Measurements from ENCODE around the gene CRYBG2. TPM values are rescaled to one million over a fixed set of nuclear protein-coding genes. Genes with fewer than 3 reads are reported as not detected.

The CRYBG2 gene
- total RNA-seq, 1 donor = not detected

GRCh38 chr1:26287033-26287711 lies 66.8 kb downstream of the CRYBG2 start:
- no peak overlapping the region for H3K4me3 ChIP-seq (ENCODE audit: low read depth, low read length)
- no peak for DNase-seq (ENCODE audit: low read depth)
- TF ChIP-seq CTCF (IDR thresholded peaks at IDR 0.05; ENCODE audit: insufficient read depth, low read depth, low read length) = no peak

- no peak for TF ChIP-seq CTCF (IDR thresholded peaks at IDR 0.05; ENCODE audit: insufficient read depth, low read depth, low read length)
- H3K4me3 ChIP-seq (ENCODE audit: low read depth, low read length) = no peak overlapping the region
- DNase-seq (ENCODE audit: low read depth) = no peak
These were observed 67.9 kb downstream of the CRYBG2 start for GRCh38 chr1:26286064-26286416.

- H3K4me3 ChIP-seq (ENCODE audit: low read depth, low read length) = no peak overlapping the region
- DNase-seq (ENCODE audit: low read depth) = no peak
- TF ChIP-seq CTCF (IDR thresholded peaks at IDR 0.05; ENCODE audit: insufficient read depth, low read depth, low read length) = peak; percentile 53
These were observed 68.4 kb downstream of the CRYBG2 start for GRCh38 chr1:26285366-26286063.

GRCh38 chr1:26284597-26285347 lies 69.2 kb downstream of the CRYBG2 start:
- DNase-seq (ENCODE audit: low read depth) = peak; percentile 86
- H3K4me3 ChIP-seq (ENCODE audit: low read depth, low read length) = no peak overlapping the region
- peak; percentile 78 for TF ChIP-seq CTCF (IDR thresholded peaks at IDR 0.05; ENCODE audit: insufficient read depth, low read depth, low read length)

- H3K4me3 ChIP-seq (ENCODE audit: low read depth, low read length) = no peak overlapping the region
- no peak for TF ChIP-seq CTCF (IDR thresholded peaks at IDR 0.05; ENCODE audit: insufficient read depth, low read depth, low read length)
- no peak for DNase-seq (ENCODE audit: low read depth)
These were observed 69.9 kb downstream of the CRYBG2 start for GRCh38 chr1:26283871-26284596.

GRCh38 chr1:26283279-26283853 lies 70.6 kb downstream of the CRYBG2 start:
- DNase-seq (ENCODE audit: low read depth) = no peak
- no peak for TF ChIP-seq CTCF (IDR thresholded peaks at IDR 0.05; ENCODE audit: insufficient read depth, low read depth, low read length)
- H3K4me3 ChIP-seq (ENCODE audit: low read depth, low read length) = no peak overlapping the region
